Caco-2 (cell line): Measurements from ENCODE around the gene TTLL11. TPM values are rescaled to one million over a fixed set of nuclear protein-coding genes. Genes with fewer than 3 reads are reported as not detected.

Experiments
- BruUV-seq: library from RNA; stranded (reverse); fragments of 400-500 nt; replicated peaks from 2 replicates; lab custom pipeline; 2021; lab: Mats Ljungman, UMichigan
- CTCF ChIA-PET: fragments of 300-600 bp; sonication (Branson Sonifier 250); formaldehyde crosslinking; loops from one replicate; lab custom pipeline; 2022; ENCODE audit warnings: antibody characterized with exemption; lab: Charles Lee
- POLR2A ChIA-PET: fragments of 300-600 bp; sonication (Branson Sonifier 250); formaldehyde crosslinking; loops from one replicate; lab custom pipeline; 2022; ENCODE audit warnings: antibody characterized with exemption; lab: Charles Lee
- DNase-seq, 2 experiments: peaks; one replicate each; pipeline versions ENCODE4 v3.0.0 to v3.0.0-alpha.2; 2020 to 2022
- H3K27me3 ChIP-seq: replicated peaks from 2 replicates; pipeline ENCODE4 v1.6.0; 2011; ENCODE audit warnings: low read length; ENCODE audit not compliant: control insufficient read depth, insufficient read depth
- H3K36me3 ChIP-seq: 2 replicates; pipeline ENCODE4 v1.5.1; 2011; ENCODE audit warnings: low read length; ENCODE audit not compliant: control insufficient read depth, insufficient read depth
- H3K4me1 ChIP-seq: fragments of 250-450 bp; sonication (Bioruptor Pico); 2 replicates; pipeline ENCODE4 v1.5.1; 2020; ENCODE audit warnings: mild to moderate bottlenecking
- H3K4me3 ChIP-seq: 2 replicates; pipeline ENCODE4 v1.5.1; 2011; ENCODE audit warnings: low read depth, mild to moderate bottlenecking, control low read depth, low read length
- H3K9me3 ChIP-seq: fragments of 250-450 bp; sonication (Bioruptor Pico); 2 replicates; pipeline ENCODE4 v1.5.1; 2020; ENCODE audit warnings: mild to moderate bottlenecking, moderate library complexity
- H3K27ac Mint-ChIP-seq: one replicate; pipeline ENCODE4 v1.8.0; 2022; ENCODE audit warnings: mixed read lengths; ENCODE audit not compliant: unreplicated experiment
- H3K27me3 Mint-ChIP-seq: one replicate; pipeline ENCODE4 v1.8.0; 2022; ENCODE audit warnings: mixed read lengths; ENCODE audit not compliant: insufficient read depth, unreplicated experiment
- H3K36me3 Mint-ChIP-seq: one replicate; pipeline ENCODE4 v1.8.0; 2022; ENCODE audit warnings: mild to moderate bottlenecking, mixed read lengths; ENCODE audit not compliant: insufficient read depth, unreplicated experiment
- H3K4me1 Mint-ChIP-seq: one replicate; pipeline ENCODE4 v1.8.0; 2022; ENCODE audit warnings: low read depth, mixed read lengths; ENCODE audit not compliant: unreplicated experiment
- H3K4me3 Mint-ChIP-seq: one replicate; pipeline ENCODE4 v1.8.0; 2022; ENCODE audit warnings: mild to moderate bottlenecking, moderate library complexity, mixed read lengths; ENCODE audit not compliant: unreplicated experiment
- H3K9me3 Mint-ChIP-seq: one replicate; pipeline ENCODE4 v1.8.0; 2022; ENCODE audit warnings: mixed read lengths; ENCODE audit not compliant: unreplicated experiment
- intact Hi-C: fragments of 100-400 bp; cut with micrococcal nuclease; formaldehyde crosslinking; loops from one replicate; pipeline ENCODE4 v1.10.0; 2022; ENCODE audit not compliant: unreplicated experiment
- total RNA-seq: library from RNA; stranded (reverse); gene quantifications from 2 replicates; pipeline ENCODE4 v1.2.3, GENCODE V29; 2022
- TF ChIP-seq, protein P1 (sequence below), 2 experiments: fragments of 200-600 bp in 1 of 2; IDR thresholded peaks; 1 replicate in 1 of 2; 2 replicates in 1 of 2; pipeline versions ENCODE4 v1.5.1 to v1.8.0; 2011 to 2022; ENCODE audit warnings: antibody characterized with exemption in 1 of 2, control low read depth in 1 of 2, inconsistent platforms in 1 of 2, low read depth in 1 of 2, low read length in 1 of 2, mild to moderate bottlenecking in 1 of 2, moderate library complexity in 1 of 2; ENCODE audit not compliant: insufficient read depth in 1 of 2, severe bottlenecking in 1 of 2, unreplicated experiment in 1 of 2

TTLL11 gene
- total RNA-seq, 1 experiment from 2014 or later, result 4.4 TPM

DNA sequence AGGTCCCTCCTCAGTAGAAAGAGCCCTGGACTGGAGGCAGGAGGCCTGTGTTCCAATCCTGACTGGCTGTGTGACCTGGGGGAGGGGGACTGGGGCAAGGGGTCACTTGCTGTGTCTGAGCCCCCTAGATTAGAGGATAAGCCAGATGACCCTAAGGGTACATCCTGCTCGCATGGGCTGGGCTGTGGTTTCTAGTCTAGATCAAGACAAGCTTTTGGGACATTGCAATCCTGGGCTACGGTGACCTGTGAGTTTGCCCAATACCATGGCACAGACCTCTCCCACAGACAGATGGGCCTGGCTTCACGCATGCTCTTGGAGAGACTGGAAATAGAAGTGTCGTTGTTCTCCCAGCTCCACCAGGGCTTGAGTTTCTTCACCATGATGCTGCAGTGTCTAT is 39.4 kb upstream of the TTLL11 start:
- no peak for DNase-seq
- BruUV-seq, result no TSS peak
- intact Hi-C loops, result no loop called here
- no peaks in the 10 kb centered on the region for H3K4me1 Mint-ChIP-seq
- CTCF ChIA-PET, result no interaction called here
- H3K4me3 ChIP-seq, result no peak overlapping the region
- no peak overlapping the region for H3K27ac Mint-ChIP-seq
- H3K9me3 ChIP-seq, result no peaks in the 10 kb centered on the region
- peaks cover 10% of the 10 kb centered on the region for H3K4me1 ChIP-seq
- H3K27me3 Mint-ChIP-seq, result no peaks in the 10 kb centered on the region
- no peaks in the 10 kb centered on the region for H3K36me3 Mint-ChIP-seq
- POLR2A ChIA-PET, result no interaction called here
- no peaks in the 10 kb centered on the region for H3K9me3 Mint-ChIP-seq
- TF ChIP-seq, protein P1, sequence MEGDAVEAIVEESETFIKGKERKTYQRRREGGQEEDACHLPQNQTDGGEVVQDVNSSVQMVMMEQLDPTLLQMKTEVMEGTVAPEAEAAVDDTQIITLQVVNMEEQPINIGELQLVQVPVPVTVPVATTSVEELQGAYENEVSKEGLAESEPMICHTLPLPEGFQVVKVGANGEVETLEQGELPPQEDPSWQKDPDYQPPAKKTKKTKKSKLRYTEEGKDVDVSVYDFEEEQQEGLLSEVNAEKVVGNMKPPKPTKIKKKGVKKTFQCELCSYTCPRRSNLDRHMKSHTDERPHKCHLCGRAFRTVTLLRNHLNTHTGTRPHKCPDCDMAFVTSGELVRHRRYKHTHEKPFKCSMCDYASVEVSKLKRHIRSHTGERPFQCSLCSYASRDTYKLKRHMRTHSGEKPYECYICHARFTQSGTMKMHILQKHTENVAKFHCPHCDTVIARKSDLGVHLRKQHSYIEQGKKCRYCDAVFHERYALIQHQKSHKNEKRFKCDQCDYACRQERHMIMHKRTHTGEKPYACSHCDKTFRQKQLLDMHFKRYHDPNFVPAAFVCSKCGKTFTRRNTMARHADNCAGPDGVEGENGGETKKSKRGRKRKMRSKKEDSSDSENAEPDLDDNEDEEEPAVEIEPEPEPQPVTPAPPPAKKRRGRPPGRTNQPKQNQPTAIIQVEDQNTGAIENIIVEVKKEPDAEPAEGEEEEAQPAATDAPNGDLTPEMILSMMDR (IDR thresholded peaks at IDR 0.05; ENCODE audit: insufficient read depth in 1 of 2, low read depth in 1 of 2, low read length in 1 of 2, severe bottlenecking in 1 of 2, unreplicated experiment in 1 of 2), result no peak
- H3K36me3 ChIP-seq, result no peaks in the 10 kb centered on the region
- H3K27me3 ChIP-seq, result no peaks in the 10 kb centered on the region
- H3K4me3 Mint-ChIP-seq, result no peak overlapping the region

DNA sequence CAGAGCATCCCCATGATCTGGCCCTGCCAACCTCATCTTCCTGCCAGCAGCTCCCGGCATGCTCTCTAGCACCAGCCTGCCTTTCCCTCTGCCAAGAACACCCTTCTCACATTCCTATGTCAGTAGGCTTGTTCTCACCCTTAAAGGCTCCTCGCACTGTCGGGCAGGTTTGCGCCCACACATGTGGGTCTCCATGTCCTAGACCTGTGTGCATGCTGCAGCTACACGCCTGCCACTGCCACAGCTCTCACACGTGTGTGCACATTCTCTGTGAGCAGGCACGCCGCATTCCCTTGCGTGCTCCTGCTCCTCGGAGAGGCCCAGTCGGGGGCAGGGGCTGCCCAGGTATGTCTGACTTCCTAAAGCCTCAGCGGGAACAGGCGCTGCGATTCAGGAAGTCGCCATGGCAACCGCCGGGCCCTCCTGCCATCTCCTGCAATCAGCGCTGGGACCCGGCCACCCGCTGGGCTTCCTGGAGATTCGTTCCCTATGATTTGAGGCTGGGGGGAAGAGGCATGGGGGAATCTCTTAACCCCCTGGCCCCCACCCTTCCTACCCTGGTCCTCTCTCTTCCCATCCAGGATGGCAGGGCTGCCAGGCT is 38.4 kb upstream of the TTLL11 start:
- no peaks in the 10 kb centered on the region for H3K9me3 Mint-ChIP-seq
- no TSS peak for BruUV-seq
- no peaks in the 10 kb centered on the region for H3K9me3 ChIP-seq
- ChIA-PET POLR2A (no interaction called here), CTCF (no interaction called here)
- no peak overlapping the region for H3K4me3 ChIP-seq
- intact Hi-C loops, result no loop called here
- TF ChIP-seq, protein P1 (IDR thresholded peaks at IDR 0.05; ENCODE audit: insufficient read depth in 1 of 2, low read depth in 1 of 2, low read length in 1 of 2, severe bottlenecking in 1 of 2, unreplicated experiment in 1 of 2), result no peak
- no peak for DNase-seq
- no peaks in the 10 kb centered on the region for H3K27me3 Mint-ChIP-seq
- no peaks in the 10 kb centered on the region for H3K36me3 ChIP-seq
- H3K36me3 Mint-ChIP-seq, result no peaks in the 10 kb centered on the region
- no peak overlapping the region for H3K4me3 Mint-ChIP-seq
- peaks cover 10% of the 10 kb centered on the region for H3K4me1 ChIP-seq
- no peak overlapping the region for H3K27ac Mint-ChIP-seq
- H3K4me1 Mint-ChIP-seq, result no peaks in the 10 kb centered on the region
- no peaks in the 10 kb centered on the region for H3K27me3 ChIP-seq

DNA sequence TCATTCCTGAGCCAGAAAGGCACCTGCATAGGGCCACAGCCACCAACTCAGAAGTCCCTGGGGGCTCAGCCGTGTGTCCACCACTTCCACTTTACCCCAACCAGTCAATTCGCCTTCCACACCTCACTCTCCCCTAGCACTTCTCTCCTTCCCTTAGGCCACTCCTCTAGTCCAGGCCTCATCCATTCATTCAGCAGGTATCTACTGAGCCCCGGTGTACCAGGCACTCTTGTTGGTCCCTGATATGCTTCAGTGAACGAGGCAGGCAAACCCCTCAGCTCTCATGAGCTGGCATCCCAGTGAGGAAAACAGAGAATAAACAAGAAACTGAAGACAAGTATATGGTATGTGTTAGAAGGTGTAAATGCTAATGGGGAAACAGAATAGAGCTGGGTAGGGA is 37.7 kb upstream of the TTLL11 start:
- ChIA-PET CTCF (no interaction called here), POLR2A (no interaction called here)
- Histone ChIP-seq H3K9me3 (no peaks in the 10 kb centered on the region), H3K27me3 (no peaks in the 10 kb centered on the region), H3K36me3 (no peaks in the 10 kb centered on the region), H3K4me1 (peaks cover 13% of the 10 kb centered on the region), H3K4me3 (no peak overlapping the region)
- Mint-ChIP-seq H3K4me1 (no peaks in the 10 kb centered on the region), H3K9me3 (no peaks in the 10 kb centered on the region), H3K4me3 (no peak overlapping the region), H3K27me3 (peaks cover 3% of the 10 kb centered on the region), H3K36me3 (no peaks in the 10 kb centered on the region), H3K27ac (no peak overlapping the region)
- BruUV-seq, result no TSS peak
- intact Hi-C loops, result no loop called here
- TF ChIP-seq, protein P1 (IDR thresholded peaks at IDR 0.05; ENCODE audit: insufficient read depth in 1 of 2, low read depth in 1 of 2, low read length in 1 of 2, severe bottlenecking in 1 of 2, unreplicated experiment in 1 of 2), result no peak
- DNase-seq, result no peak
